Mesothelial cell of epicardium (in vitro differentiated cells): ENCODE results near the gene ST6GALNAC6. TPM values are rescaled to one million over a fixed set of nuclear protein-coding genes. Genes with fewer than 3 reads are reported as not detected.
"Not testable (repeated sequence)": the region's sequence is repeated elsewhere in the genome, so short reads cannot be mapped to it uniquely, and the experiment has no call there.

Experiments used
- DNase-seq, 2 experiments: peaks; one replicate each; pipeline ENCODE4 v3.0.0; 2021; ENCODE audit warnings: low spot score in 2 of 2; ENCODE audit not compliant: unreplicated experiment in 2 of 2
- H3K27ac Mint-ChIP-seq: 2 replicates; pipeline ENCODE4 v1.8.0; 2021; ENCODE audit warnings: mixed read lengths
- H3K27me3 Mint-ChIP-seq: 2 replicates; pipeline ENCODE4 v1.8.0; 2021; ENCODE audit warnings: low read depth, mixed read lengths
- H3K36me3 Mint-ChIP-seq: 2 replicates; pipeline ENCODE4 v1.8.0; 2021; ENCODE audit warnings: mixed read lengths
- H3K4me1 Mint-ChIP-seq: 2 replicates; pipeline ENCODE4 v1.8.0; 2021; ENCODE audit warnings: mixed read lengths
- H3K4me3 Mint-ChIP-seq: 2 replicates; pipeline ENCODE4 v1.8.0; 2021; ENCODE audit warnings: mild to moderate bottlenecking, moderate library complexity, mixed read lengths
- H3K9me3 Mint-ChIP-seq: 2 replicates; pipeline ENCODE4 v1.8.0; 2021; ENCODE audit warnings: mixed read lengths
- CTCF ChIP-seq: fragments of 200-600 bp; sonication (generic); IDR thresholded peaks from one replicate; pipeline ENCODE4 v1.5.0; 2021; ENCODE audit warnings: antibody characterized with exemption; ENCODE audit not compliant: unreplicated experiment
- total RNA-seq: library from RNA; stranded (reverse); gene quantifications from 3 replicates; pipeline ENCODE4 v1.2.1, GENCODE V29; 2021

ST6GALNAC6 gene
- total RNA-seq, 1 donor from 2014 or later = 34.2 TPM

GRCh38 chr9:127844821-127845359 lies 54.5 kb downstream of the ST6GALNAC6 start:
- H3K9me3 Mint-ChIP-seq = peaks cover 12% of the 10 kb centered on the region
- no peak for DNase-seq
- peaks cover 9% of the 10 kb centered on the region for H3K36me3 Mint-ChIP-seq
- H3K27me3 Mint-ChIP-seq = no peaks in the 10 kb centered on the region
- TF ChIP-seq CTCF = no peak
- peaks cover 5% of the 10 kb centered on the region for H3K4me1 Mint-ChIP-seq
- peak overlapping the region; percentile 79 for H3K27ac Mint-ChIP-seq
- H3K4me3 Mint-ChIP-seq = no peak overlapping the region

- no peak for DNase-seq
- H3K27ac Mint-ChIP-seq = no peak overlapping the region
- no peak overlapping the region for H3K4me3 Mint-ChIP-seq
- TF ChIP-seq CTCF = no peak
- no peaks in the 10 kb centered on the region for H3K27me3 Mint-ChIP-seq
- peaks cover 5% of the 10 kb centered on the region for H3K4me1 Mint-ChIP-seq
- no peaks in the 10 kb centered on the region for H3K36me3 Mint-ChIP-seq
- no peaks in the 10 kb centered on the region for H3K9me3 Mint-ChIP-seq
These were observed 58.1 kb downstream of the ST6GALNAC6 start for GRCh38 chr9:127841087-127841835.

- Mint-ChIP-seq H3K36me3 (no peaks in the 10 kb centered on the region), H3K9me3 (no peaks in the 10 kb centered on the region), H3K4me3 (no peak overlapping the region), H3K4me1 (peaks cover 4% of the 10 kb centered on the region), H3K27ac (no peak overlapping the region), H3K27me3 (no peaks in the 10 kb centered on the region)
- no peak for TF ChIP-seq CTCF
- DNase-seq = no peak
These were observed 60.9 kb downstream of the ST6GALNAC6 start for GRCh38 chr9:127838375-127839078.

- TF ChIP-seq CTCF = no peak
- Mint-ChIP-seq H3K36me3 (no peaks in the 10 kb centered on the region), H3K27me3 (no peaks in the 10 kb centered on the region), H3K4me1 (peaks cover 5% of the 10 kb centered on the region), H3K4me3 (no peak overlapping the region), H3K9me3 (no peaks in the 10 kb centered on the region), H3K27ac (no peak overlapping the region)
- no peak for DNase-seq
These were observed 62.1 kb downstream of the ST6GALNAC6 start for GRCh38 chr9:127837346-127837745.

- not testable (repeated sequence) for H3K27ac Mint-ChIP-seq, H3K9me3 Mint-ChIP-seq, H3K4me1 Mint-ChIP-seq, DNase-seq, H3K36me3 Mint-ChIP-seq, H3K4me3 Mint-ChIP-seq, H3K27me3 Mint-ChIP-seq
These were observed 62.8 kb downstream of the ST6GALNAC6 start for GRCh38 chr9:127836561-127836960.

- H3K9me3 Mint-ChIP-seq = no peaks in the 10 kb centered on the region
- H3K27me3 Mint-ChIP-seq = no peaks in the 10 kb centered on the region
- TF ChIP-seq CTCF = no peak
- no peak for DNase-seq
- H3K4me1 Mint-ChIP-seq = peaks cover 5% of the 10 kb centered on the region
- no peaks in the 10 kb centered on the region for H3K36me3 Mint-ChIP-seq
- H3K27ac Mint-ChIP-seq = no peak overlapping the region
- H3K4me3 Mint-ChIP-seq = no peak overlapping the region
These were observed 63.3 kb downstream of the ST6GALNAC6 start for GRCh38 chr9:127835991-127836516.
